Measurements from ENCODE around the gene ARID5B. TPM values are rescaled to one million over a fixed set of nuclear protein-coding genes. Genes with fewer than 3 reads are reported as not detected.

ARID5B gene
- total and polyA plus RNA-seq, 2 experiments from 2014 or later = 1.3 to 1.6 TPM

DNA sequence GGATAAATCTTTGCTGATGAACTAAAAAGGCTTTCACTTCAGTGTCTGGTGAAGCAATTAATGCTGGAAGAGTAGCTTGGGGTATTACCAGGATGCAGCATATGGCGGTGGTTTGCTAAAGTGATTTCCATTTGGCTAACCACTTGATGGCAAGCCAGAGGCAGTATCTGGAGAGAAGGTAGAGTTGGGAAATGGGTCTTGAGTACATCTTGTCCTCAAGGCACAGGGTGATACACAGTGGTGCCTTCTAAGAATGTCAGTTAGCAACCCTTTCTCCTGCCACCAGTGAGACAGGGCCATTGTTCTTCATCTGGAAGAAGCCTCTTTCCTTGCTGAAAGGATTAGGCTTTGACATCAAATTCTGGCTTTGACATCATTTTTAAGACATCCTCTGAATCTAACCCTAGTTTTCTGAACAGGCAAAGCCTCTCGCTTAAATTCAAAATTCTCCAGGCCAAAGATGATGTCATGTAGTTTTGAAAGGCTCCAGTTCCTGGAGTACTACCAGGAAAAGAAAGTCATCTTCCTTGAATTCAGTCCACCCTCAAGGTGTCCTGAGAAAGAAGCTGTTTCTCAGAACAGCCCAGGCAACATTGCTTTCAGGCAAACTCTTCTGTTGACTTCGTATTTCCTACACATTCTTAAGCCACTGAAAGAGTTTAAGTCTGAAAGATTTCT lies 162.4 kb downstream of the ARID5B start:
- no peak for ATAC-seq
- Mint-ChIP-seq H3K36me3 (ENCODE audit: low read depth) (no peaks in the 10 kb centered on the region), H3K4me1 (no peaks in the 10 kb centered on the region), H3K4me3 (no peak overlapping the region), H3K27me3 (ENCODE audit: insufficient read depth, low read depth, poor library complexity) (no peaks in the 10 kb centered on the region), H3K9me3 (no peaks in the 10 kb centered on the region), H3K27ac (no peak overlapping the region)
- no peaks in the 10 kb centered on the region for H3K27me3 ChIP-seq (ENCODE audit: insufficient read depth)
- no peak overlapping the region for H3K27ac ChIP-seq (ENCODE audit: low read depth)
- peaks cover 6% of the 10 kb centered on the region; the same call in 1 of the 2 replicates for H3K9me2 ChIP-seq (ENCODE audit: insufficient read depth)
- no peak overlapping the region for H2AFZ ChIP-seq
- no peaks in the 10 kb centered on the region for H3K36me3 ChIP-seq (ENCODE audit: insufficient read depth)
- no peak for TF ChIP-seq EZH2 (IDR thresholded peaks at IDR 0.05; ENCODE audit: low read depth, unreplicated experiment)
- no peak for TF ChIP-seq POLR2AphosphoS5 (IDR thresholded peaks at IDR 0.05; ENCODE audit: low read depth)
- TF ChIP-seq, protein P1, sequence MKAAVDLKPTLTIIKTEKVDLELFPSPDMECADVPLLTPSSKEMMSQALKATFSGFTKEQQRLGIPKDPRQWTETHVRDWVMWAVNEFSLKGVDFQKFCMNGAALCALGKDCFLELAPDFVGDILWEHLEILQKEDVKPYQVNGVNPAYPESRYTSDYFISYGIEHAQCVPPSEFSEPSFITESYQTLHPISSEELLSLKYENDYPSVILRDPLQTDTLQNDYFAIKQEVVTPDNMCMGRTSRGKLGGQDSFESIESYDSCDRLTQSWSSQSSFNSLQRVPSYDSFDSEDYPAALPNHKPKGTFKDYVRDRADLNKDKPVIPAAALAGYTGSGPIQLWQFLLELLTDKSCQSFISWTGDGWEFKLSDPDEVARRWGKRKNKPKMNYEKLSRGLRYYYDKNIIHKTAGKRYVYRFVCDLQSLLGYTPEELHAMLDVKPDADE (IDR thresholded peaks at IDR 0.05) = no peak
- no peak for TF ChIP-seq CREB1 (CRISPR knock-in tag; IDR thresholded peaks at IDR 0.05; ENCODE audit: low read depth)
- no peak for TF ChIP-seq NANOG (IDR thresholded peaks at IDR 0.05; ENCODE audit: borderline replicate concordance)
- no peak for TF ChIP-seq EZH2phosphoT487 (IDR thresholded peaks at IDR 0.05; ENCODE audit: unreplicated experiment)
- no peak for DNase-seq (ENCODE audit: low spot score)
- no peak overlapping the region for H3K4me2 ChIP-seq
- no peaks in the 10 kb centered on the region for H3F3A ChIP-seq (replicated peaks; ENCODE audit: low read depth)
- H3K79me2 ChIP-seq (replicated peaks; ENCODE audit: insufficient read depth) = no peaks in the 10 kb centered on the region
- H4K20me1 ChIP-seq (replicated peaks; ENCODE audit: insufficient read depth) = no peaks in the 10 kb centered on the region
- H3K4me1 ChIP-seq (ENCODE audit: insufficient read depth) = no peaks in the 10 kb centered on the region; the same call in 1 of the 2 replicates
- no peak overlapping the region for H3K4me3 ChIP-seq

DNA sequence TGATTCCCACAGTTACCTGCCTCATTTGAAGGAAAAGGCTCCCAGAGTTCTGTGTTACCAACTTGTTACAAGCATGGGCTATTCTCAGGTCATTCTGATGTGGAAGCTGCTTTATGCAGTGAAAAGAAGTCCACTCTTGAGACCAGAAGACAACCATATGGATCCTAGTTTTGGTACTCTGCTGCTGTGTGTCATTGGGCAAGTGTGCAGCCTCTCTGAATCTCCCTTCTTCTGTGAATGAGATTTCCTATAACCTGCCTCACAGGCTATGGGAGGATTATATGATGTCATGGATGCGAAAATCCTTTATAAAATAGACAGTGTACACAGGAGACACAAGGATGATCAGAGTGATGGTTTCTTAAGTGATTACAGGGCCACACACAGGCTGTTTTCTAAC lies 166.1 kb downstream of the ARID5B start:
- H3K36me3 Mint-ChIP-seq (ENCODE audit: low read depth) = no peaks in the 10 kb centered on the region
- H3K9me2 ChIP-seq (ENCODE audit: insufficient read depth) = 0 out of 2 replicates have a peak, but pooled peaks cover under 1% of the 10 kb centered on the region
- no peaks in the 10 kb centered on the region for H3K36me3 ChIP-seq (ENCODE audit: insufficient read depth)
- no peak overlapping the region for H3K27ac ChIP-seq (ENCODE audit: low read depth)
- no peak overlapping the region for H2AFZ ChIP-seq
- no peak for ATAC-seq
- no peaks in the 10 kb centered on the region for H3K27me3 Mint-ChIP-seq (ENCODE audit: insufficient read depth, low read depth, poor library complexity)
- H3K4me3 Mint-ChIP-seq = no peak overlapping the region
- peaks cover 14% of the 10 kb centered on the region; the same call in 2 of the 3 replicates for H3K4me1 Mint-ChIP-seq
- H3K27me3 ChIP-seq (ENCODE audit: insufficient read depth) = no peaks in the 10 kb centered on the region
- H3K4me2 ChIP-seq = no peak overlapping the region
- H3K4me3 ChIP-seq = no peak overlapping the region
- no peak for DNase-seq (ENCODE audit: low spot score)
- H3K9me3 Mint-ChIP-seq = no peaks in the 10 kb centered on the region
- H3K27ac Mint-ChIP-seq = no peak overlapping the region
- H3K4me1 ChIP-seq (ENCODE audit: insufficient read depth) = no peaks in the 10 kb centered on the region; the same call in 1 of the 2 replicates
- no peaks in the 10 kb centered on the region for H3F3A ChIP-seq (replicated peaks; ENCODE audit: low read depth)
- H3K79me2 ChIP-seq (replicated peaks; ENCODE audit: insufficient read depth) = no peaks in the 10 kb centered on the region
- no peaks in the 10 kb centered on the region for H4K20me1 ChIP-seq (replicated peaks; ENCODE audit: insufficient read depth)
- no peak for TF ChIP-seq NANOG (IDR thresholded peaks at IDR 0.05; ENCODE audit: borderline replicate concordance)
- TF ChIP-seq, protein P2, sequence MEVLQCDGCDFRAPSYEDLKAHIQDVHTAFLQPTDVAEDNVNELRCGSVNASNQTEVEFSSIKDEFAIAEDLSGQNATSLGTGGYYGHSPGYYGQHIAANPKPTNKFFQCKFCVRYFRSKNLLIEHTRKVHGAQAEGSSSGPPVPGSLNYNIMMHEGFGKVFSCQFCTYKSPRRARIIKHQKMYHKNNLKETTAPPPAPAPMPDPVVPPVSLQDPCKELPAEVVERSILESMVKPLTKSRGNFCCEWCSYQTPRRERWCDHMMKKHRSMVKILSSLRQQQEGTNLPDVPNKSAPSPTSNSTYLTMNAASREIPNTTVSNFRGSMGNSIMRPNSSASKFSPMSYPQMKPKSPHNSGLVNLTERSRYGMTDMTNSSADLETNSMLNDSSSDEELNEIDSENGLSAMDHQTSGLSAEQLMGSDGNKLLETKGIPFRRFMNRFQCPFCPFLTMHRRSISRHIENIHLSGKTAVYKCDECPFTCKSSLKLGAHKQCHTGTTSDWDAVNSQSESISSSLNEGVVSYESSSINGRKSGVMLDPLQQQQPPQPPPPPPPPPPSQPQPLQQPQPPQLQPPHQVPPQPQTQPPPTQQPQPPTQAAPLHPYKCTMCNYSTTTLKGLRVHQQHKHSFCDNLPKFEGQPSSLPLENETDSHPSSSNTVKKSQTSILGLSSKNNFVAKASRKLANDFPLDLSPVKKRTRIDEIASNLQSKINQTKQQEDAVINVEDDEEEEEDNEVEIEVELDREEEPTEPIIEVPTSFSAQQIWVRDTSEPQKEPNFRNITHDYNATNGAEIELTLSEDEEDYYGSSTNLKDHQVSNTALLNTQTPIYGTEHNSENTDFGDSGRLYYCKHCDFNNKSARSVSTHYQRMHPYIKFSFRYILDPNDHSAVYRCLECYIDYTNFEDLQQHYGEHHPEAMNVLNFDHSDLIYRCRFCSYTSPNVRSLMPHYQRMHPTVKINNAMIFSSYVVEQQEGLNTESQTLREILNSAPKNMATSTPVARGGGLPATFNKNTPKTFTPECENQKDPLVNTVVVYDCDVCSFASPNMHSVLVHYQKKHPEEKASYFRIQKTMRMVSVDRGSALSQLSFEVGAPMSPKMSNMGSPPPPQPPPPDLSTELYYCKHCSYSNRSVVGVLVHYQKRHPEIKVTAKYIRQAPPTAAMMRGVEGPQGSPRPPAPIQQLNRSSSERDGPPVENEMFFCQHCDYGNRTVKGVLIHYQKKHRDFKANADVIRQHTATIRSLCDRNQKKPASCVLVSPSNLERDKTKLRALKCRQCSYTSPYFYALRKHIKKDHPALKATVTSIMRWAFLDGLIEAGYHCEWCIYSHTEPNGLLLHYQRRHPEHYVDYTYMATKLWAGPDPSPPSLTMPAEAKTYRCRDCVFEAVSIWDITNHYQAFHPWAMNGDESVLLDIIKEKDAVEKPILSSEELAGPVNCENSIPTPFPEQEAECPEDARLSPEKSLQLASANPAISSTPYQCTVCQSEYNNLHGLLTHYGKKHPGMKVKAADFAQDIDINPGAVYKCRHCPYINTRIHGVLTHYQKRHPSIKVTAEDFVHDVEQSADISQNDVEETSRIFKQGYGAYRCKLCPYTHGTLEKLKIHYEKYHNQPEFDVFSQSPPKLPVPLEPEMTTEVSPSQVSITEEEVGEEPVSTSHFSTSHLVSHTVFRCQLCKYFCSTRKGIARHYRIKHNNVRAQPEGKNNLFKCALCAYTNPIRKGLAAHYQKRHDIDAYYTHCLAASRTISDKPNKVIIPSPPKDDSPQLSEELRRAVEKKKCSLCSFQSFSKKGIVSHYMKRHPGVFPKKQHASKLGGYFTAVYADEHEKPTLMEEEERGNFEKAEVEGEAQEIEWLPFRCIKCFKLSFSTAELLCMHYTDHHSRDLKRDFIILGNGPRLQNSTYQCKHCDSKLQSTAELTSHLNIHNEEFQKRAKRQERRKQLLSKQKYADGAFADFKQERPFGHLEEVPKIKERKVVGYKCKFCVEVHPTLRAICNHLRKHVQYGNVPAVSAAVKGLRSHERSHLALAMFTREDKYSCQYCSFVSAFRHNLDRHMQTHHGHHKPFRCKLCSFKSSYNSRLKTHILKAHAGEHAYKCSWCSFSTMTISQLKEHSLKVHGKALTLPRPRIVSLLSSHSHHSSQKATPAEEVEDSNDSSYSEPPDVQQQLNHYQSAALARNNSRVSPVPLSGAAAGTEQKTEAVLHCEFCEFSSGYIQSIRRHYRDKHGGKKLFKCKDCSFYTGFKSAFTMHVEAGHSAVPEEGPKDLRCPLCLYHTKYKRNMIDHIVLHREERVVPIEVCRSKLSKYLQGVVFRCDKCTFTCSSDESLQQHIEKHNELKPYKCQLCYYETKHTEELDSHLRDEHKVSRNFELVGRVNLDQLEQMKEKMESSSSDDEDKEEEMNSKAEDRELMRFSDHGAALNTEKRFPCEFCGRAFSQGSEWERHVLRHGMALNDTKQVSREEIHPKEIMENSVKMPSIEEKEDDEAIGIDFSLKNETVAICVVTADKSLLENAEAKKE (CRISPR knock-in tag; IDR thresholded peaks at IDR 0.05) = no peak
- TF ChIP-seq, protein P1 (IDR thresholded peaks at IDR 0.05) = no peak
- no peak for TF ChIP-seq EZH2 (IDR thresholded peaks at IDR 0.05; ENCODE audit: low read depth, unreplicated experiment)
- no peak for TF ChIP-seq ZNF331 (CRISPR knock-in tag; IDR thresholded peaks at IDR 0.05; ENCODE audit: low read depth)
- no peak for TF ChIP-seq EZH2phosphoT487 (IDR thresholded peaks at IDR 0.05; ENCODE audit: unreplicated experiment)
- no peak for TF ChIP-seq POLR2AphosphoS5 (IDR thresholded peaks at IDR 0.05; ENCODE audit: low read depth)
- no peak for TF ChIP-seq CREB1 (CRISPR knock-in tag; IDR thresholded peaks at IDR 0.05; ENCODE audit: low read depth)
- TF ChIP-seq JUNB (IDR thresholded peaks at IDR 0.05; ENCODE audit: unreplicated experiment) = no peak

Data from GM23338 (cell line).